GM12891 (cell line): ENCODE results near the gene ZNF330.

Source experiments
- PAX5 ChIP-seq: IDR thresholded peaks from 2 replicates; pipeline ENCODE4 v1.6.1; 2011; ENCODE audit warnings: low read length, moderate library complexity, mild to moderate bottlenecking; ENCODE audit not compliant: insufficient read depth, severe bottlenecking
- POLR2A ChIP-seq: IDR thresholded peaks from 2 replicates; pipeline ENCODE4 v1.6.1; 2011; ENCODE audit warnings: low read depth, low read length, control low read depth
- POLR2AphosphoS5 ChIP-seq: IDR thresholded peaks from 2 replicates; pipeline ENCODE4 v1.6.1; 2011; ENCODE audit warnings: low read depth, low read length, control low read depth
- POU2F2 ChIP-seq: IDR thresholded peaks from 2 replicates; pipeline ENCODE4 v1.6.1; 2011; ENCODE audit warnings: low read depth, mild to moderate bottlenecking, control low read depth, low read length, moderate library complexity
- TAF1 ChIP-seq: IDR thresholded peaks from 2 replicates; pipeline ENCODE4 v1.6.1; 2011; ENCODE audit warnings: low read depth, low read length, control low read depth

- TF ChIP-seq POLR2A (no peak), TAF1 (no peak), POLR2AphosphoS5 (no peak), POU2F2 (no peak), PAX5 (no peak)
Observed at GRCh38 chr4:141246683-141247429, 26.2 kb downstream of the ZNF330 start.
